K562 (cell line): ENCODE measurements around the gene PPM1D. TPM values are rescaled to one million over a fixed set of nuclear protein-coding genes. Genes with fewer than 3 reads are reported as not detected.

Source experiments
- ATAC-seq: fragments of 200-7000 bp; cut with Tn5 transposase; 3 replicates; pipeline ENCODE4 v1.9.1; 2020; ENCODE audit warnings: moderate library complexity
- BruUV-seq: library from RNA; stranded (reverse); fragments of 400-500 nt; replicated peaks from 2 replicates; lab custom pipeline; 2021; lab: Mats Ljungman, UMichigan
- CTCF ChIA-PET: fragments of 300-600 bp; formaldehyde crosslinking; extraction: SDS; loops from one replicate; lab custom pipeline; 2021; ENCODE audit warnings: low intra/inter-chr PET ratio; lab: Yijun Ruan, JAX
- POLR2A ChIA-PET: fragments of 300-600, 350-650 bp; sonication (Branson Sonifier 250); formaldehyde crosslinking; extraction: SDS; loops from one replicate; lab custom pipeline; 2021; ENCODE audit warnings: antibody characterized with exemption, inconsistent platforms; lab: Yijun Ruan, JAX
- DNase-seq, 4 experiments: peaks; one replicate each; pipeline versions ENCODE4 v3.0.0 to v3.0.0-alpha.2; 2011 to 2018; ENCODE audit warnings: low spot score in 3 of 4, mixed read lengths in 3 of 4; ENCODE audit errors: extremely low read depth in 1 of 4
- FAIRE-seq: peaks from 2 replicates; lab custom pipeline; 2011; peaks lifted over from hg19 to GRCh38; lab: Jason Lieb, UNC
- H2AFZ ChIP-seq: 2 replicates; pipeline ENCODE4 v1.6.0; 2011; ENCODE audit warnings: low read depth, low read length, control low read depth, inconsistent platforms
- H3K27ac ChIP-seq: fragments of 200-600 bp; 3 replicates; pipeline ENCODE4 v1.8.0; 2011; ENCODE audit warnings: low read depth, mild to moderate bottlenecking, control low read depth, inconsistent platforms, low read length, moderate library complexity, mixed read lengths; ENCODE audit errors: extremely low read depth
- H3K27me3 ChIP-seq, 2 experiments: fragments of 300-600 bp in 1 of 2; 2 replicates in 1 of 2; 3 replicates in 1 of 2; pipeline versions ENCODE4 v1.6.0 to v1.8.0; 2011; ENCODE audit warnings: inconsistent platforms in 2 of 2, low read length in 2 of 2, mild to moderate bottlenecking in 1 of 2, mixed read lengths in 1 of 2, moderate library complexity in 1 of 2; ENCODE audit not compliant: control insufficient read depth in 2 of 2, insufficient read depth in 2 of 2
- H3K36me3 ChIP-seq: fragments of 300-600 bp; 3 replicates; pipeline ENCODE4 v1.8.0; 2011; ENCODE audit warnings: mild to moderate bottlenecking, low read length, inconsistent platforms; ENCODE audit not compliant: control insufficient read depth, insufficient read depth
- H3K4me1 ChIP-seq, 2 experiments: fragments of 200-600 bp in 1 of 2; replicated peaks in 1 of 2; 2 replicates in 1 of 2; 3 replicates in 1 of 2; pipeline versions ENCODE4 v1.5.1 to v1.8.0; 2011; ENCODE audit warnings: inconsistent platforms in 2 of 2, low read length in 2 of 2, mild to moderate bottlenecking in 1 of 2, mixed read lengths in 1 of 2, moderate library complexity in 1 of 2; ENCODE audit not compliant: control insufficient read depth in 2 of 2, insufficient read depth in 2 of 2
- H3K4me2 ChIP-seq: 2 replicates; pipeline ENCODE4 v1.6.1; 2011; ENCODE audit warnings: low read length, control low read depth, inconsistent platforms, mixed read lengths; ENCODE audit not compliant: insufficient read depth
- H3K4me3 ChIP-seq: fragments of 200-600 bp; sonication (generic), shearing (Covaris generic); 2 replicates; pipeline ENCODE4 v1.5.1; 2016; ENCODE audit warnings: control low read depth, inconsistent platforms
- H3K79me2 ChIP-seq: fragments of 200-600 bp; 3 replicates; pipeline ENCODE4 v1.8.0; 2011; ENCODE audit warnings: low read length, inconsistent platforms; ENCODE audit not compliant: control insufficient read depth, insufficient read depth
- H3K9ac ChIP-seq, 2 experiments: 2 replicates each; pipeline versions ENCODE4 v1.6.0 to v1.6.1; 2011; ENCODE audit warnings: low read depth in 2 of 2, low read length in 2 of 2, control low read depth in 1 of 2, inconsistent platforms in 1 of 2, mild to moderate bottlenecking in 1 of 2, mixed read lengths in 1 of 2; ENCODE audit not compliant: insufficient read depth in 1 of 2
- H3K9me1 ChIP-seq: one replicate; pipeline ENCODE4 v1.6.0; 2011; ENCODE audit warnings: inconsistent platforms, mild to moderate bottlenecking, low read length, moderate library complexity; ENCODE audit not compliant: control insufficient read depth, insufficient read depth
- H3K9me3 ChIP-seq: replicated peaks from 2 replicates; pipeline ENCODE4 v1.5.1; 2011; ENCODE audit warnings: low read depth, low read length, inconsistent platforms; ENCODE audit not compliant: control insufficient read depth, insufficient read depth
- H4K20me1 ChIP-seq: replicated peaks from 2 replicates; pipeline ENCODE4 v1.6.1; 2011; ENCODE audit warnings: low read length, inconsistent platforms, mixed read lengths; ENCODE audit not compliant: control insufficient read depth, insufficient read depth
- DNMT1 ChIP-seq: fragments of 450-650 bp; IDR thresholded peaks from 2 replicates; pipeline ENCODE4 v1.6.1; 2016; ENCODE audit warnings: antibody characterized with exemption, mild to moderate bottlenecking
- FOXA1 ChIP-seq: fragments of 450-650 bp; IDR thresholded peaks from 2 replicates; pipeline ENCODE4 v1.6.1; 2016; ENCODE audit warnings: mild to moderate bottlenecking, borderline replicate concordance
- MAZ ChIP-seq, 2 experiments: fragments of 450-650 bp in 1 of 2; sonication (generic) in 1 of 2; formaldehyde crosslinking; IDR thresholded peaks in 1 of 2; conservative IDR thresholded peaks in 1 of 2; 2 replicates each; pipeline versions ENCODE4 v1.4.0 to v1.5.0; 2020; ENCODE audit warnings: mild to moderate bottlenecking in 1 of 2, missing genetic modification reagents in 1 of 2
- SNIP1 ChIP-seq: fragments of 450-650 bp; IDR thresholded peaks from 2 replicates; pipeline ENCODE4 v1.7.1; 2017; ENCODE audit warnings: low read depth, mild to moderate bottlenecking
- ZBTB11 ChIP-seq, 3 experiments: fragments of 200-800 bp in 1 of 3; fragments of 250-450 bp in 1 of 3; fragments of 450-650 bp in 1 of 3; sonication (Bioruptor Pico) in 1 of 3; sonication (Bioruptor generic) in 1 of 3; formaldehyde crosslinking in 1 of 3; IDR thresholded peaks; 2 replicates each; pipeline versions ENCODE4 v1.6.1 to v1.8.0; 2016 to 2022; ENCODE audit warnings: mild to moderate bottlenecking in 2 of 3, missing genetic modification characterization in 2 of 3, missing compliant biosample characterization in 1 of 3, moderate library complexity in 1 of 3
- ZNF584 ChIP-seq: fragments of 200-800 bp; sonication (Bioruptor generic); IDR thresholded peaks from 2 replicates; pipeline ENCODE4 v1.6.1; 2016; ENCODE audit warnings: low read depth, mild to moderate bottlenecking, missing genetic modification characterization, missing compliant biosample characterization
- WGBS: fragments of 100-300 bp; shearing (Covaris generic); methylation state at CpG from one replicate; pipeline ENCODE4 v1.1.6; 2016; ENCODE audit warnings: low coverage, mixed read lengths; ENCODE audit not compliant: insufficient coverage; ENCODE audit errors: missing lambda C conversion rate; 5-methylcytosine and 5-hydroxymethylcytosine counted together
- in situ Hi-C: fragments of 300-500 bp; cut with MboI; formaldehyde crosslinking; loops from 4 replicates; pipeline ENCODE4 v1.15.0; 2018; ENCODE audit warnings: inconsistent platforms, mixed read lengths
- intact Hi-C: fragments of 100-400 bp; cut with micrococcal nuclease; formaldehyde crosslinking; loops from 2 replicates; pipeline ENCODE4 v1.14.2; 2022
- polyA plus RNA-seq, 8 experiments: library from polyadenylated mRNA; depleted of rRNA in 4 of 8; stranded (reverse) in 5 of 8; unstranded in 3 of 8; fragments of >200 nt; fragmentation: Nextera tagmentation in 2 of 8; fragmentation: Illumina TruSeq in 1 of 8; extraction: Ambion mirVana in 2 of 8; extraction: Trizol in 1 of 8; gene quantifications; 2 replicates each; pipeline versions ENCODE4 v1.2.1 to v1.2.3, GENCODE V29; 2011 to 2014; ENCODE audit warnings: inconsistent platforms in 1 of 8, missing spikeins in 1 of 8
- total RNA-seq, 7 experiments: library from RNA; depleted of rRNA in 6 of 7; stranded (reverse); fragments of >200 nt in 6 of 7; fragmentation: Illumina TruSeq in 2 of 7; extraction: Trizol in 2 of 7; gene quantifications; 2 replicates each; pipeline versions ENCODE4 v1.2.1 to v1.2.3, GENCODE V29; 2011 to 2021; ENCODE audit warnings: low replicate concordance in 1 of 7

The PPM1D gene
- total and polyA plus RNA-seq, 9 of the 15 experiments (the other 6 are each of a cell fraction or from before 2014, with no cell fraction given), result 2.1 to 19.0 (median 7.8) TPM

GRCh38 chr17:60615840-60616239, 15.8 kb downstream of the PPM1D start:
- no TSS peak for BruUV-seq
- no peak for TF ChIP-seq SNIP1
- TF ChIP-seq DNMT1, result no peak
- TF ChIP-seq FOXA1, result no peak
- peak in 1 of 3 experiments; percentile 86; a peak in 2 of 6 replicates for TF ChIP-seq ZBTB11 (CRISPR knock-in tag; IDR thresholded peaks at IDR 0.05)
- TF ChIP-seq MAZ (CRISPR knock-in tag; conservative IDR thresholded peaks at IDR 0.05 in 1 of 2, IDR thresholded peaks at IDR 0.05 in 1 of 2), result no peak
- no peak for TF ChIP-seq ZNF584
- in situ Hi-C loops (no loop called here), intact Hi-C loops (no loop called here)
- H3K4me3 ChIP-seq, result no peak overlapping the region
- ATAC-seq (peak; percentile 43; the same call in 2 of the 3 replicates), FAIRE-seq (no peak), DNase-seq (no peak)
- no peak overlapping the region for H3K9ac ChIP-seq
- H3K79me2 ChIP-seq, result peaks cover 63% of the 10 kb centered on the region
- H3K27ac ChIP-seq, result no peak overlapping the region
- 0 out of 5 replicates have a peak, but pooled peaks cover 0 to 4% of the 10 kb centered on the region in 2 experiments for H3K4me1 ChIP-seq
- H3K9me1 ChIP-seq, result no peaks in the 10 kb centered on the region
- no peak overlapping the region for H2AFZ ChIP-seq
- 100% methylated on average over 3 of the region's 3 CpGs for WGBS
- no peaks in the 10 kb centered on the region for H4K20me1 ChIP-seq
- CTCF ChIA-PET, result no interaction called here
- POLR2A ChIA-PET, result interaction anchor here (0.7 to 2.6 kb wide), 5 partner anchors 9 to 61 kb away, joined by 3 to 14 read pairs (median 5); partner anchors contain the start of genes BCAS3 and PPM1D
- no peaks in the 10 kb centered on the region for H3K9me3 ChIP-seq
- no peaks in the 10 kb centered on the region for H3K27me3 ChIP-seq
- H3K4me2 ChIP-seq, result no peak overlapping the region
- peaks cover 8% of the 10 kb centered on the region; the same call in 2 of the 3 replicates for H3K36me3 ChIP-seq
